IMR-90 (cell line): ENCODE measurements around the gene OTOL1. TPM values are rescaled to one million over a fixed set of nuclear protein-coding genes. Genes with fewer than 3 reads are reported as not detected.

Experiments
- ATAC-seq: fragments of 200-7000 bp; cut with Tn5 transposase; 2 replicates; pipeline ENCODE4 v1.9.1; 2020; ENCODE audit warnings: low read depth, mild to moderate bottlenecking, moderate library complexity
- BruUV-seq: library from RNA; stranded (reverse); fragments of 400-500 nt; replicated peaks from 2 replicates; lab custom pipeline; 2021; lab: Mats Ljungman, UMichigan
- CTCF ChIA-PET: fragments of 300-600 bp; formaldehyde crosslinking; extraction: SDS; loops from one replicate; lab custom pipeline; 2021; ENCODE audit warnings: antibody characterized with exemption; lab: Yijun Ruan, JAX
- POLR2A ChIA-PET: fragments of 300-600 bp; sonication (Branson Sonifier 250); formaldehyde crosslinking; loops from one replicate; lab custom pipeline; 2022; ENCODE audit warnings: antibody characterized with exemption; ENCODE audit not compliant: unreplicated experiment; lab: Charles Lee
- DNase-seq: peaks from one replicate; pipeline ENCODE4 v3.0.0; 2013
- H2AFZ ChIP-seq: replicated peaks from 2 replicates; pipeline ENCODE3; 2013; ENCODE audit warnings: low read length, mild to moderate bottlenecking; ENCODE audit not compliant: poor library complexity
- H2AK5ac ChIP-seq: 2 replicates; pipeline ENCODE4 v1.6.1; 2013; ENCODE audit warnings: low read depth, low read length, inconsistent platforms
- H2AK9ac ChIP-seq: replicated peaks from 2 replicates; pipeline ENCODE3; 2013; ENCODE audit warnings: mild to moderate bottlenecking, low read depth, low read length, moderate library complexity; ENCODE audit not compliant: poor library complexity
- H2BK120ac ChIP-seq: 2 replicates; pipeline ENCODE4 v1.6.1; 2013; ENCODE audit warnings: low read depth, low read length, inconsistent platforms
- H2BK15ac ChIP-seq: 3 replicates; pipeline ENCODE4 v1.6.1; 2013; ENCODE audit warnings: low read depth, low read length, inconsistent platforms
- H2BK20ac ChIP-seq: 2 replicates; pipeline ENCODE4 v1.6.1; 2013; ENCODE audit warnings: low read depth, mild to moderate bottlenecking, inconsistent platforms, low read length, moderate library complexity
- H2BK5ac ChIP-seq: 2 replicates; pipeline ENCODE4 v1.6.1; 2013; ENCODE audit warnings: mild to moderate bottlenecking, low read depth, low read length, inconsistent platforms; ENCODE audit not compliant: poor library complexity, severe bottlenecking
- H3K14ac ChIP-seq: replicated peaks from 2 replicates; pipeline ENCODE4 v1.6.1; 2013; ENCODE audit warnings: low read depth, low read length, inconsistent platforms
- H3K18ac ChIP-seq: 2 replicates; pipeline ENCODE4 v1.6.1; 2013; ENCODE audit warnings: low read depth, low read length, control low read depth
- H3K23ac ChIP-seq: 2 replicates; pipeline ENCODE4 v1.6.1; 2013; ENCODE audit warnings: low read depth, low read length, inconsistent platforms
- H3K27ac ChIP-seq: 2 replicates; pipeline ENCODE4 v1.5.1; 2013; ENCODE audit warnings: mild to moderate bottlenecking, control low read depth, low read length; ENCODE audit not compliant: insufficient read depth
- H3K27me3 ChIP-seq: 2 replicates; pipeline ENCODE4 v1.6.1; 2013; ENCODE audit warnings: low read length; ENCODE audit not compliant: control insufficient read depth, insufficient read depth
- H3K36me3 ChIP-seq: 2 replicates; pipeline ENCODE4 v1.6.1; 2013; ENCODE audit warnings: low read length, mixed read lengths; ENCODE audit not compliant: control insufficient read depth, insufficient read depth
- H3K4ac ChIP-seq: 2 replicates; pipeline ENCODE4 v1.6.1; 2013; ENCODE audit warnings: low read depth, low read length, inconsistent platforms
- H3K4me1 ChIP-seq: 2 replicates; pipeline ENCODE4 v1.6.1; 2013; ENCODE audit warnings: low read length, mixed read lengths; ENCODE audit not compliant: control insufficient read depth, insufficient read depth
- H3K4me2 ChIP-seq: 2 replicates; pipeline ENCODE4 v1.6.1; 2013; ENCODE audit warnings: low read depth, mild to moderate bottlenecking, control low read depth, low read length, moderate library complexity
- H3K4me3 ChIP-seq: 2 replicates; pipeline ENCODE4 v1.5.1; 2013; ENCODE audit warnings: low read depth, mild to moderate bottlenecking, control low read depth, low read length, moderate library complexity; ENCODE audit not compliant: insufficient read depth
- H3K56ac ChIP-seq: 2 replicates; pipeline ENCODE4 v1.6.1; 2013; ENCODE audit warnings: low read length, inconsistent platforms; ENCODE audit not compliant: insufficient read depth; ENCODE audit errors: extremely low read depth
- H3K79me1 ChIP-seq, 2 experiments: 2 replicates each; pipeline ENCODE4 v1.6.1; 2013; ENCODE audit warnings: low read length in 2 of 2, inconsistent platforms in 1 of 2, low read depth in 1 of 2
- H3K9ac ChIP-seq: 2 replicates; pipeline ENCODE4 v1.6.1; 2013; ENCODE audit warnings: low read depth, low read length, control low read depth
- H3K9me1 ChIP-seq: 2 replicates; pipeline ENCODE4 v1.6.1; 2013; ENCODE audit warnings: low read length, inconsistent platforms; ENCODE audit not compliant: insufficient read depth
- H3K9me3 ChIP-seq: 2 replicates; pipeline ENCODE4 v1.6.1; 2013; ENCODE audit warnings: low read length; ENCODE audit not compliant: control insufficient read depth, insufficient read depth
- H4K20me1 ChIP-seq: 2 replicates; pipeline ENCODE4 v1.6.1; 2013; ENCODE audit warnings: low read length, inconsistent platforms; ENCODE audit not compliant: insufficient read depth
- H4K5ac ChIP-seq: 2 replicates; pipeline ENCODE4 v1.6.1; 2013; ENCODE audit warnings: mild to moderate bottlenecking, low read depth, low read length, control low read depth
- H4K8ac ChIP-seq, 2 experiments: 2 replicates each; pipeline ENCODE4 v1.6.1; 2013; ENCODE audit warnings: low read depth in 2 of 2, low read length in 2 of 2, control low read depth in 1 of 2, inconsistent platforms in 1 of 2
- H4K91ac ChIP-seq: 2 replicates; pipeline ENCODE4 v1.6.1; 2013; ENCODE audit warnings: low read depth, low read length, inconsistent platforms; ENCODE audit not compliant: insufficient read depth
- BHLHE40 ChIP-seq: fragments of 150-350 bp; IDR thresholded peaks from 2 replicates; pipeline ENCODE4 v1.6.1; 2016; ENCODE audit warnings: mild to moderate bottlenecking, low read depth, low read length
- CHD1 ChIP-seq: IDR thresholded peaks from 2 replicates; pipeline ENCODE4 v1.6.1; 2012; ENCODE audit warnings: low read depth, low read length, improper control_type of control experiment
- FOS ChIP-seq: fragments of 150-350 bp; IDR thresholded peaks from 2 replicates; pipeline ENCODE4 v1.6.1; 2016; ENCODE audit warnings: low read depth, low read length
- MAFK ChIP-seq: IDR thresholded peaks from 2 replicates; pipeline ENCODE4 v1.6.1; 2012; ENCODE audit warnings: low read depth, low read length, improper control_type of control experiment
- NFE2L2 ChIP-seq: fragments of 150-350 bp; IDR thresholded peaks from 2 replicates; pipeline ENCODE4 v1.6.1; 2016; ENCODE audit warnings: low read depth, mild to moderate bottlenecking, low read length
- POLR2A ChIP-seq: IDR thresholded peaks from 2 replicates; pipeline ENCODE4 v1.6.1; 2012; ENCODE audit warnings: mild to moderate bottlenecking, low read depth, low read length
- RAD21 ChIP-seq: IDR thresholded peaks from 2 replicates; pipeline ENCODE4 v1.6.1; 2012; ENCODE audit warnings: low read length, improper control_type of control experiment
- RCOR1 ChIP-seq: IDR thresholded peaks from 2 replicates; pipeline ENCODE4 v1.6.1; 2012; ENCODE audit warnings: mild to moderate bottlenecking, low read length, improper control_type of control experiment; ENCODE audit not compliant: insufficient replicate concordance
- dilution Hi-C: fragments of 300-500 bp; cut with HindIII; formaldehyde crosslinking; loops from one replicate; pipeline ENCODE4 v1.14.3; 2018; ENCODE audit warnings: low sequenced_read_pairs; ENCODE audit not compliant: unreplicated experiment
- in situ Hi-C: fragments of 300-500 bp; cut with MboI; formaldehyde crosslinking; loops from 3 replicates; pipeline ENCODE4 v1.14.3; 2019; ENCODE audit warnings: low sequenced_read_pairs, inconsistent platforms, mixed read lengths
- intact Hi-C: fragments of 100-400 bp; cut with micrococcal nuclease; formaldehyde crosslinking; loops from 2 replicates; pipeline ENCODE4 v1.10.0; 2022
- polyA plus RNA-seq, 3 experiments: library from polyadenylated mRNA; depleted of rRNA; stranded (reverse); fragments of >200 nt; gene quantifications; 2 replicates each; pipeline ENCODE4 v1.2.3, GENCODE V29; 2012; ENCODE audit warnings: low replicate concordance in 1 of 3
- total RNA-seq: library from RNA; depleted of rRNA; stranded (reverse); fragments of >200 nt; gene quantifications from 2 replicates; pipeline ENCODE4 v1.2.3, GENCODE V29; 2012
- TF ChIP-seq, protein P1 (sequence below): fragments of 150-350 bp; IDR thresholded peaks from 2 replicates; pipeline ENCODE4 v1.6.1; 2016; ENCODE audit warnings: low read depth, mild to moderate bottlenecking, low read length, moderate library complexity, borderline replicate concordance
- TF ChIP-seq, protein P2 (sequence below): fragments of 150-350 bp; IDR thresholded peaks from 2 replicates; pipeline ENCODE4 v1.6.1; 2017; ENCODE audit warnings: mild to moderate bottlenecking, antibody characterized with exemption, low read length, low read depth
- TF ChIP-seq, protein P3 (sequence below): conservative IDR thresholded peaks from 2 replicates; pipeline ENCODE4 v1.5.1; 2012; ENCODE audit warnings: mild to moderate bottlenecking, low read depth, low read length, improper control_type of control experiment

OTOL1 gene
- total and polyA plus RNA-seq, 2 of the 4 experiments (the other 2 are of a cell fraction) = not detected

DNA sequence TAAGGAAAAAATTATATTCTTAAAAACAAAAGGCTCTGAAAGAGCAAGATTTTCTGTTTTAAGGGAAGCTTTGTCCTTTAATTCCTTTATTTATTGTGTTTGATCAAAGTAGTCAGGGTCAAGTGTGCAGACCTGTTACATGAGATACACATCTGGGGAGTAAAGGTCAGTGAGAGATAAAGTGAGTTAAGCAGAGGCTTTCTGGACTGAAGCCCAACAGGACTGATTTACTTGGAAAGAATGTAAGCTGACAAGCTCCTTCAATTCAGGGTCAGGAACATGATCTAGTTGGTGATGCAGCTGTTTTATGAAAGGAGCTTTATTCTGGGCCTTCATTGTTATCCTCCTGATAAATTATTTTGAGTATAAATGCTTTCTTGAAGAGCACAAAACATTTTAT is 20.7 kb upstream of the OTOL1 start:
- intact Hi-C loops (no loop called here), dilution Hi-C loops (no loop called here), in situ Hi-C loops (no loop called here)
- peak; percentile 18 for DNase-seq
- Histone ChIP-seq H3K27ac (no peak overlapping the region), H3K79me1 (no peaks in the 10 kb centered on the region), H3K4me2 (no peak overlapping the region), H2BK120ac (no peak overlapping the region), H2BK5ac (no peak overlapping the region), H4K20me1 (no peaks in the 10 kb centered on the region), H2AFZ (no peak overlapping the region), H3K27me3 (no peaks in the 10 kb centered on the region), H3K9ac (no peak overlapping the region), H3K36me3 (no peaks in the 10 kb centered on the region), H3K9me3 (no peaks in the 10 kb centered on the region), H3K23ac (no peak overlapping the region), H2BK15ac (no peak overlapping the region), H4K8ac (no peak overlapping the region), H3K18ac (no peak overlapping the region), H2AK9ac (no peak overlapping the region), H4K91ac (no peak overlapping the region), H2BK20ac (no peak overlapping the region), H4K5ac (no peak overlapping the region), H3K4ac (no peak overlapping the region), H2AK5ac (no peak overlapping the region), H3K4me3 (no peak overlapping the region), H3K14ac (no peak overlapping the region), H3K4me1 (no peaks in the 10 kb centered on the region), H3K56ac (no peak overlapping the region), H3K9me1 (no peaks in the 10 kb centered on the region)
- ChIA-PET CTCF (no interaction called here), POLR2A (no interaction called here)
- TF ChIP-seq POLR2A (no peak), FOS (no peak), NFE2L2 (no peak), RCOR1 (no peak), BHLHE40 (no peak), RAD21 (no peak), MAFK (no peak), CHD1 (no peak)
- TF ChIP-seq, protein P1, sequence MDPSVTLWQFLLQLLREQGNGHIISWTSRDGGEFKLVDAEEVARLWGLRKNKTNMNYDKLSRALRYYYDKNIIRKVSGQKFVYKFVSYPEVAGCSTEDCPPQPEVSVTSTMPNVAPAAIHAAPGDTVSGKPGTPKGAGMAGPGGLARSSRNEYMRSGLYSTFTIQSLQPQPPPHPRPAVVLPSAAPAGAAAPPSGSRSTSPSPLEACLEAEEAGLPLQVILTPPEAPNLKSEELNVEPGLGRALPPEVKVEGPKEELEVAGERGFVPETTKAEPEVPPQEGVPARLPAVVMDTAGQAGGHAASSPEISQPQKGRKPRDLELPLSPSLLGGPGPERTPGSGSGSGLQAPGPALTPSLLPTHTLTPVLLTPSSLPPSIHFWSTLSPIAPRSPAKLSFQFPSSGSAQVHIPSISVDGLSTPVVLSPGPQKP = no peak
- TF ChIP-seq, protein P2, sequence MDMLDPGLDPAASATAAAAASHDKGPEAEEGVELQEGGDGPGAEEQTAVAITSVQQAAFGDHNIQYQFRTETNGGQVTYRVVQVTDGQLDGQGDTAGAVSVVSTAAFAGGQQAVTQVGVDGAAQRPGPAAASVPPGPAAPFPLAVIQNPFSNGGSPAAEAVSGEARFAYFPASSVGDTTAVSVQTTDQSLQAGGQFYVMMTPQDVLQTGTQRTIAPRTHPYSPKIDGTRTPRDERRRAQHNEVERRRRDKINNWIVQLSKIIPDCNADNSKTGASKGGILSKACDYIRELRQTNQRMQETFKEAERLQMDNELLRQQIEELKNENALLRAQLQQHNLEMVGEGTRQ = no peak
- TF ChIP-seq, protein P3, sequence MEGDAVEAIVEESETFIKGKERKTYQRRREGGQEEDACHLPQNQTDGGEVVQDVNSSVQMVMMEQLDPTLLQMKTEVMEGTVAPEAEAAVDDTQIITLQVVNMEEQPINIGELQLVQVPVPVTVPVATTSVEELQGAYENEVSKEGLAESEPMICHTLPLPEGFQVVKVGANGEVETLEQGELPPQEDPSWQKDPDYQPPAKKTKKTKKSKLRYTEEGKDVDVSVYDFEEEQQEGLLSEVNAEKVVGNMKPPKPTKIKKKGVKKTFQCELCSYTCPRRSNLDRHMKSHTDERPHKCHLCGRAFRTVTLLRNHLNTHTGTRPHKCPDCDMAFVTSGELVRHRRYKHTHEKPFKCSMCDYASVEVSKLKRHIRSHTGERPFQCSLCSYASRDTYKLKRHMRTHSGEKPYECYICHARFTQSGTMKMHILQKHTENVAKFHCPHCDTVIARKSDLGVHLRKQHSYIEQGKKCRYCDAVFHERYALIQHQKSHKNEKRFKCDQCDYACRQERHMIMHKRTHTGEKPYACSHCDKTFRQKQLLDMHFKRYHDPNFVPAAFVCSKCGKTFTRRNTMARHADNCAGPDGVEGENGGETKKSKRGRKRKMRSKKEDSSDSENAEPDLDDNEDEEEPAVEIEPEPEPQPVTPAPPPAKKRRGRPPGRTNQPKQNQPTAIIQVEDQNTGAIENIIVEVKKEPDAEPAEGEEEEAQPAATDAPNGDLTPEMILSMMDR = no peak
- no peak for ATAC-seq
- no TSS peak for BruUV-seq
